Sigmoid colon (tissue), 7 donors: ENCODE results near the gene TRAPPC5. TPM values are rescaled to one million over a fixed set of nuclear protein-coding genes. Genes with fewer than 3 reads are reported as not detected.
A peak's percentile ranks its signal among the peaks of the same experiment; 100 is the strongest.

ENCODE experiments used
- DNase-seq: peaks from one replicate; pipeline ENCODE4 v3.0.0-alpha.2; 2019
- H3K27ac ChIP-seq, 4 donors: fragments of 200-600 bp; sonication (generic); one replicate each; pipeline ENCODE4 v1.5.1; 2016 to 2019; ENCODE audit warnings: mild to moderate bottlenecking in 1 of 4
- H3K27me3 ChIP-seq, 3 donors: fragments of 200-600 bp; sonication (generic); one replicate each; pipeline ENCODE4 v1.5.1; 2019; ENCODE audit warnings: mild to moderate bottlenecking in 1 of 3
- H3K36me3 ChIP-seq, 4 donors: fragments of 200-600 bp; sonication (generic); one replicate each; pipeline ENCODE4 v1.5.1; 2016 to 2019
- H3K4me1 ChIP-seq, 4 donors: fragments of 200-600 bp; sonication (generic); one replicate each; pipeline ENCODE4 v1.5.1; 2017 to 2019
- H3K4me3 ChIP-seq, 4 donors: fragments of 200-600 bp; sonication (generic); one replicate each; pipeline ENCODE4 v1.5.1; 2017 to 2019; ENCODE audit warnings: mild to moderate bottlenecking in 2 of 4, moderate library complexity in 1 of 4
- H3K9me3 ChIP-seq, 4 donors: fragments of 200-600 bp in 3 of 4; sonication (generic) in 3 of 4; one replicate each; pipeline versions ENCODE4 v1.5.1 to v1.6.1; 2013 to 2019
- EP300 ChIP-seq, 4 donors: sonication (generic); formaldehyde crosslinking; IDR thresholded peaks; one replicate each; pipeline ENCODE4 v1.6.1; 2017; ENCODE audit warnings: antibody characterized with exemption in 4 of 4
- POLR2A ChIP-seq, 2 donors: fragments of 450-650 bp; IDR thresholded peaks; one replicate each; pipeline ENCODE4 v1.6.1; 2016; ENCODE audit warnings: antibody characterized with exemption in 2 of 2, mild to moderate bottlenecking in 2 of 2, moderate library complexity in 2 of 2
- POLR2AphosphoS5 ChIP-seq, 4 donors: sonication (generic); formaldehyde crosslinking; IDR thresholded peaks; one replicate each; pipeline ENCODE4 v1.6.1; 2017; ENCODE audit warnings: antibody characterized with exemption in 4 of 4
- WGBS, 2 donors: extraction: QIAGEN DNeasy Blood & Tissue Kit; methylation state at CpG; one replicate each; pipeline ENCODE4 v1.1.7; 2013; 5-methylcytosine and 5-hydroxymethylcytosine counted together
- intact Hi-C: fragments of 100-400 bp; cut with DNase I; formaldehyde crosslinking; loops from one replicate; pipeline ENCODE4 v1.15.1; 2023
- polyA plus RNA-seq, 3 donors: library from polyadenylated mRNA; stranded (reverse); fragments of 200-250 nt; gene quantifications; one replicate each; pipeline ENCODE4 v1.2.3, GENCODE V29; 2013
- total RNA-seq, 4 donors: library from RNA; depleted of rRNA; stranded (reverse); fragments of >200 nt; gene quantifications; one replicate each; pipeline ENCODE4 v1.1.0, GENCODE V29; 2016
- TF ChIP-seq, protein P1 (sequence below), 4 experiments: fragments of 450-650 bp in 3 of 4; fragments of 200-600 bp in 1 of 4; IDR thresholded peaks; one replicate each; pipeline ENCODE4 v1.5.1; 2016 to 2019; ENCODE audit warnings: antibody characterized with exemption in 4 of 4, mild to moderate bottlenecking in 3 of 4, moderate library complexity in 2 of 4
- donor health status: healthy with polysubstance abuse.
- donor health status: Bipolar disorder and iron deficiency.
- donor health status: healthy.

TRAPPC5 gene
- total and polyA plus RNA-seq, 7 donors = 32.8 to 89.6 (median 55.3) TPM

DNA sequence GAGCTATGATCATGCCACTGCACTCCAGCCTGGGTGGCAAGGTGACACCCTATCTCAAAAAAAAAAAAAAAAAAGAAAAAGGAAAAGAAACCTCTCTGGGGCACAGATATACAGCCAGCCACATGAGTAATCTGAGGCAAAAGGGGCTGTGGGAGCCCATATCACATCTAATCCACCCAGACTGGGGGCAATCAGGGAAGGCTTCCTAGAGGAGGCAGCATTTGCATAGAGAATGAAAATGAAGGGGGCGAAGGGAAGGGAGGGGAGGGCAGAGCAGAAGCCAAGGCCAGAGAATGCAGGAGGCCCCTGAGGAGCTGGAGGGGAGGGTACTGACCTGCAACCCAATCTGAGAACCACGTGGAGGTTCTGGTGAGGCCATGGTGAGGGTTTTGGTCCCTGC is 30.5 kb upstream of the TRAPPC5 start:
- H3K27me3 ChIP-seq = peaks cover 0 to 28% (median 4%) of the 10 kb centered on the region in 3 donors
- intact Hi-C loops = no loop called here

DNA sequence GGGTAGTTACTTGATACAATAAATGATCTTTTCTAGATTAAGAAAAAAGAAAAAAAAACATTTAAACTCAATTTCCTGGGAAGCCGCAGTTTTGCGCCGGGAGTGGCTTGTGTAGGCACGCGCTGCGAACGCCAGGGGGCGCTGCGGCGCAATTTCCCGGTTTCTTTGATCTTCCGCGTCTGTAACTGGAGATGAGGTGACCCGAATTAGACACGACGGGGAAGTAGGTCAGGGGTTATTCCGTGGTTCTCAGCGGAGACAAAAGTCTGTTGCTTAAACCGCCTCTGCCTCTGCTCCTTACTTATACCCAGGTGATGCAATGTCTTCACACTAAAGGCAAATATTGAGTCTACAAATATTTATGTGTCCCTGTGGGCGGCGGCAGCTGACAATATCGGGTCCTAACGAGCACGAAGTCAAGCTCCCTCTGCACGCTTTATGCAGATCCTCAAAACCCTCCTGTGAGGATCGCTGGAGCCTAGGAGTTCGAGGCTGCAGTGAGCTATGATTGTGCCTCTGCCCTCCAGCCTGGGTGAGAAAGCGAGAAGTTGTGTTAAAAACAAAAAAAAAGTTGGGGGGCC is 28.5 kb upstream of the TRAPPC5 start:
- H3K36me3 ChIP-seq = no peaks in the 10 kb centered on the region
- intact Hi-C loops = loop anchor here (1.0 to 2.0 kb wide), 2 partner anchors 28 to 149 kb away; partner anchors contain the start of gene TRAPPC5
- H3K4me3 ChIP-seq = peak overlapping the region in 2 of 4 donors; percentile 28 to 30
- H3K9me3 ChIP-seq = no peaks in the 10 kb centered on the region
- WGBS, 2 donors = 4 to 5% methylated on average over 28 of the region's 28 CpGs
- H3K27ac ChIP-seq = peak overlapping the region in 1 of 4 donors; percentile 35
- H3K27me3 ChIP-seq = peaks cover 0 to 12% (median 0%) of the 10 kb centered on the region in 3 donors
- TF ChIP-seq POLR2A (IDR thresholded peaks at IDR 0.05) (no peak), EP300 (IDR thresholded peaks at IDR 0.05) (no peak), POLR2AphosphoS5 (IDR thresholded peaks at IDR 0.05) (peak in 1 of 4 donors; percentile 46)
- TF ChIP-seq, protein P1, sequence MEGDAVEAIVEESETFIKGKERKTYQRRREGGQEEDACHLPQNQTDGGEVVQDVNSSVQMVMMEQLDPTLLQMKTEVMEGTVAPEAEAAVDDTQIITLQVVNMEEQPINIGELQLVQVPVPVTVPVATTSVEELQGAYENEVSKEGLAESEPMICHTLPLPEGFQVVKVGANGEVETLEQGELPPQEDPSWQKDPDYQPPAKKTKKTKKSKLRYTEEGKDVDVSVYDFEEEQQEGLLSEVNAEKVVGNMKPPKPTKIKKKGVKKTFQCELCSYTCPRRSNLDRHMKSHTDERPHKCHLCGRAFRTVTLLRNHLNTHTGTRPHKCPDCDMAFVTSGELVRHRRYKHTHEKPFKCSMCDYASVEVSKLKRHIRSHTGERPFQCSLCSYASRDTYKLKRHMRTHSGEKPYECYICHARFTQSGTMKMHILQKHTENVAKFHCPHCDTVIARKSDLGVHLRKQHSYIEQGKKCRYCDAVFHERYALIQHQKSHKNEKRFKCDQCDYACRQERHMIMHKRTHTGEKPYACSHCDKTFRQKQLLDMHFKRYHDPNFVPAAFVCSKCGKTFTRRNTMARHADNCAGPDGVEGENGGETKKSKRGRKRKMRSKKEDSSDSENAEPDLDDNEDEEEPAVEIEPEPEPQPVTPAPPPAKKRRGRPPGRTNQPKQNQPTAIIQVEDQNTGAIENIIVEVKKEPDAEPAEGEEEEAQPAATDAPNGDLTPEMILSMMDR (IDR thresholded peaks at IDR 0.05) = peak; percentile 88 to 96 (median 92)
- peak; percentile 90 for DNase-seq
- H3K4me1 ChIP-seq = peaks cover 0 to 8% (median 4%) of the 10 kb centered on the region in 4 donors

More for the DNA sequence above, 30.5 kb upstream of the TRAPPC5 start:
- WGBS, 2 donors = 46 to 57% methylated on average over 2 of the region's 2 CpGs
- Histone ChIP-seq H3K4me3 (no peak overlapping the region), H3K27ac (no peak overlapping the region), H3K4me1 (peaks cover 0 to 8% (median 4%) of the 10 kb centered on the region in 4 donors), H3K9me3 (no peaks in the 10 kb centered on the region), H3K36me3 (no peaks in the 10 kb centered on the region)
- DNase-seq = no peak
- no peak for TF ChIP-seq EP300 (IDR thresholded peaks at IDR 0.05)
- no peak for TF ChIP-seq POLR2AphosphoS5 (IDR thresholded peaks at IDR 0.05)
- TF ChIP-seq, protein P1 (IDR thresholded peaks at IDR 0.05) = no peak
- TF ChIP-seq POLR2A (IDR thresholded peaks at IDR 0.05) = no peak

DNA sequence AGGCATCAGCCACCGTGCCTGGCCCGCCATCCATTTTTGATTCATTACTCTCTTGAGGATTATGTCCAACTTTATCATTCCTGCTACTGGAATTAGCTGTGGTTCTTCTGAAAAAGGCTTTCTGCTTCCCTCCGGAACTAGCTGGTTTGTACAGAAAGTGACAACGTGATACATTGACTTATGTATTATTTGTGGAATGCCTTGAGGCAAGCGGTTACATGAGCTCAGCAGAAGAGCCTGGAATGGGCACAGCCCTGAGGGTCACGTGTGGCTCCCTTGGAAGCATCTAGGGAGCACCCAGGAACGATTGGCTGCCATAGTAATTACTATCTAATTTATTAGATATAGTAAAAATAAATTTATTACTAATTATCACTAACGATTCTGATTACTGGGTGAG is 26.2 kb upstream of the TRAPPC5 start:
- H3K4me3 ChIP-seq = no peak overlapping the region
- no peaks in the 10 kb centered on the region for H3K9me3 ChIP-seq
- peaks cover 0 to 8% (median 4%) of the 10 kb centered on the region in 4 donors for H3K4me1 ChIP-seq
- DNase-seq = no peak
- WGBS, 2 donors = 75 to 81% methylated on average over 8 of the region's 8 CpGs
- peaks cover 0 to 10% (median 0%) of the 10 kb centered on the region in 3 donors for H3K27me3 ChIP-seq
- H3K36me3 ChIP-seq = no peaks in the 10 kb centered on the region
- intact Hi-C loops = no loop called here
- no peak overlapping the region for H3K27ac ChIP-seq
- TF ChIP-seq, protein P1 (IDR thresholded peaks at IDR 0.05) = no peak
- TF ChIP-seq EP300 (IDR thresholded peaks at IDR 0.05) (no peak), POLR2A (IDR thresholded peaks at IDR 0.05) (no peak), POLR2AphosphoS5 (IDR thresholded peaks at IDR 0.05) (no peak)

DNA sequence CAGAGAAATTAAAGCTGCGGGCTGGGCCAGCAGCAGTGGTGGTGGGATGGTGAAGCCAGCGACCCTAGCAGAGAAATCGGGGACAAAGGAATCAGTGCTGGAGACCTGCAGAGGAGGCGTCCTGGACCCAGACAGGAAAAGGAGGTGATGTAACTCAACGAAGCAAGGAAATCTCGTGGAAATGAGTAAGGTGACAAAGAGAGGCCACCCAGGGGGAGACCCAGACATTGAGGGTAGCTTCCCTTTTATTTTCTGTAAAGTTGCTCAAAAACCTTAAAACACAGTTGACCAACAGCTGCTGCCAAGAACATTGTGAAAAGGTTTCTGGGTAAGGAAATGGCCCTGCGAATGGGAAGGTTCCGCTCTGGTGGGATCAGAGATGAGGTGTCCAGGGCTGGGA is 25.1 kb upstream of the TRAPPC5 start:
- Histone ChIP-seq H3K9me3 (no peaks in the 10 kb centered on the region), H3K27me3 (peaks cover 0 to 4% (median 0%) of the 10 kb centered on the region in 3 donors), H3K36me3 (no peaks in the 10 kb centered on the region), H3K4me1 (peaks cover 0 to 8% (median 4%) of the 10 kb centered on the region in 4 donors), H3K27ac (no peak overlapping the region), H3K4me3 (no peak overlapping the region)
- TF ChIP-seq POLR2A (IDR thresholded peaks at IDR 0.05) (no peak), POLR2AphosphoS5 (IDR thresholded peaks at IDR 0.05) (no peak), EP300 (IDR thresholded peaks at IDR 0.05) (no peak)
- TF ChIP-seq, protein P1 (IDR thresholded peaks at IDR 0.05) = no peak
- 70 to 73% methylated on average over 8 of the region's 8 CpGs for WGBS, 2 donors
- intact Hi-C loops = no loop called here
- no peak for DNase-seq
